Right lobe of liver (tissue), 6 donors: ENCODE measurements around the gene NCOA1. TPM values are rescaled to one million over a fixed set of nuclear protein-coding genes. Genes with fewer than 3 reads are reported as not detected.

Source experiments
- ATAC-seq, 4 donors: fragments of 200-7000 bp; cut with Tn5 transposase; one replicate each; pipeline ENCODE4 v1.9.1; 2020; ENCODE audit warnings: mild to moderate bottlenecking in 4 of 4, moderate library complexity in 4 of 4
- DNase-seq, 3 donors: peaks; one replicate each; pipeline ENCODE4 v3.0.0-alpha.2; 2020
- H3K27ac ChIP-seq, 3 donors: fragments of 200-600 bp; one replicate each; pipeline ENCODE4 v1.8.0; 2022
- H3K27me3 ChIP-seq, 2 donors: fragments of 200-600 bp; one replicate each; pipeline ENCODE4 v1.8.0; 2022
- H3K36me3 ChIP-seq, 4 donors: fragments of 200-600 bp; sonication (generic) in 1 of 4; one replicate each; pipeline versions ENCODE4 v1.5.1 to v1.8.0; 2017 to 2022; ENCODE audit warnings: control low read depth in 1 of 4
- H3K4me1 ChIP-seq, 4 donors: fragments of 200-600 bp; sonication (generic) in 1 of 4; one replicate each; pipeline versions ENCODE4 v1.5.1 to v1.8.0; 2017 to 2022; ENCODE audit warnings: control low read depth in 1 of 4
- H3K4me3 ChIP-seq, 3 donors: fragments of 200-600 bp; one replicate each; pipeline ENCODE4 v1.8.0; 2022
- H3K9me3 ChIP-seq, 4 donors: fragments of 200-600 bp; sonication (generic) in 1 of 4; one replicate each; pipeline versions ENCODE4 v1.5.1 to v1.8.0; 2017 to 2022; ENCODE audit warnings: control low read depth in 1 of 4
- CTCF ChIP-seq, 4 donors: fragments of 200-600 bp in 3 of 4; fragments of 450-650 bp in 1 of 4; IDR thresholded peaks; one replicate each; pipeline versions ENCODE4 v1.5.1 to v1.8.0; 2016 to 2022; ENCODE audit warnings: antibody characterized with exemption in 4 of 4, mild to moderate bottlenecking in 2 of 4
- POLR2A ChIP-seq: fragments of 450-650 bp; IDR thresholded peaks from one replicate; pipeline ENCODE4 v1.6.1; 2017; ENCODE audit warnings: antibody characterized with exemption, mild to moderate bottlenecking
- WGBS: methylation state at CpG from one replicate; pipeline ENCODE4 v1.1.6; 2018; ENCODE audit warnings: low coverage, low lambda C conversion rate; ENCODE audit not compliant: insufficient coverage; ENCODE audit errors: missing lambda C conversion rate; 5-methylcytosine and 5-hydroxymethylcytosine counted together
- intact Hi-C, 2 donors: fragments of 100-400 bp; cut with DNase I; formaldehyde crosslinking; loops; one replicate each; pipeline versions ENCODE4 v1.11.2 to v1.14.1; 2022
- total RNA-seq, 6 experiments: library from RNA; depleted of rRNA in 2 of 6; stranded (reverse); fragments of >200 nt in 2 of 6; fragmentation: NEBNext Ultra II Directional in 3 of 6; extraction: Animal tissue kit (Norgen Biotek cat#: 25700) in 3 of 6; gene quantifications; one replicate each; pipeline versions ENCODE4 v1.1.0 to v1.2.4, GENCODE V29; 2016 to 2023
- donor health status: DM: no; HTN: yes; CAD: no.
- donor health status: DM: no; HTN: no; CAD: no.
- donor health status: DM: no; HTN: no; CAD: no.
- donor health status: DM: no; HTN: yes; CAD: no.
- donor health status: DM: no; HTN: yes; CAD: no.

The NCOA1 gene
- total RNA-seq, 6 experiments from 2014 or later = 13.5 to 18.9 (median 16.4) TPM

GRCh38 chr2:24489465-24490180, 1.4 kb upstream of the NCOA1 start:
- H3K4me3 ChIP-seq = peak overlapping the region in 1 of 3 donors; percentile 25
- peak overlapping the region in 1 of 3 donors; percentile 82 for H3K27ac ChIP-seq
- WGBS = 76% methylated on average over 13 of the region's 14 CpGs
- no peaks in the 10 kb centered on the region for H3K27me3 ChIP-seq
- DNase-seq (no peak), ATAC-seq (no peak)
- TF ChIP-seq POLR2A = no peak
- TF ChIP-seq CTCF (IDR thresholded peaks at IDR 0.05) = no peak
- peaks cover 0 to 22% (median 9%) of the 10 kb centered on the region in 4 donors for H3K4me1 ChIP-seq
- no peaks in the 10 kb centered on the region for H3K36me3 ChIP-seq
- intact Hi-C loops = no loop called here
- H3K9me3 ChIP-seq = no peaks in the 10 kb centered on the region

DNA sequence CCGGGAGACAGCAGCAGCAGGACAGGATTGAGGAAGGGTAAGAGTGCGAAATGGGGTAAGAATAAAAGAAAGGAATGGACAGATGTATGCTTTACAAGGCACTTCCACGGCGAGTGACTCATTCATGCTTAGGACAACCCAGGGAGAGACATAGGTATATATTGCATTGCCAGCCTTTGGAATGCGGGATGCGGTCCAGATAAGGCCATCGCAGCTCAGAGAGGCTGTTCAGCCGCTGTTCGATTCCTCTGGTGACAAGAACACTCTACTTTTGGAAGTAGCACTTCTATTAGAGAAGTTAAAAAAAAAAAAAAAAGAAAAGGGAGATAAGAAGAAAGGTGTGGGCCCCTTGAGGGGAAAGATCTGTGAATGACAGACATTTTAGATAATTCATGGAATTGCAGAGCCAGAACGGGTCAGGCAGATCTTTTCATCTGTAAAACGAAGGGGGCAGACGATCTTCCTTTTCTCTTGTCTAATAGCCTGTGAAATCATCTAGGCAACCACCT, 819 bp upstream of the NCOA1 start:
- Histone ChIP-seq H3K36me3 (no peaks in the 10 kb centered on the region), H3K4me1 (peaks cover 0 to 22% (median 9%) of the 10 kb centered on the region in 4 donors), H3K9me3 (no peaks in the 10 kb centered on the region), H3K27me3 (no peaks in the 10 kb centered on the region), H3K4me3 (peak overlapping the region; percentile 25 to 81 (median 74)), H3K27ac (peak overlapping the region; percentile 76 to 84 (median 82))
- no peak for TF ChIP-seq CTCF (IDR thresholded peaks at IDR 0.05)
- no peak for TF ChIP-seq POLR2A
- intact Hi-C loops = no loop called here
- 46% methylated on average over 8 of the region's 12 CpGs for WGBS
- no peak for DNase-seq
- ATAC-seq = no peak

DNA sequence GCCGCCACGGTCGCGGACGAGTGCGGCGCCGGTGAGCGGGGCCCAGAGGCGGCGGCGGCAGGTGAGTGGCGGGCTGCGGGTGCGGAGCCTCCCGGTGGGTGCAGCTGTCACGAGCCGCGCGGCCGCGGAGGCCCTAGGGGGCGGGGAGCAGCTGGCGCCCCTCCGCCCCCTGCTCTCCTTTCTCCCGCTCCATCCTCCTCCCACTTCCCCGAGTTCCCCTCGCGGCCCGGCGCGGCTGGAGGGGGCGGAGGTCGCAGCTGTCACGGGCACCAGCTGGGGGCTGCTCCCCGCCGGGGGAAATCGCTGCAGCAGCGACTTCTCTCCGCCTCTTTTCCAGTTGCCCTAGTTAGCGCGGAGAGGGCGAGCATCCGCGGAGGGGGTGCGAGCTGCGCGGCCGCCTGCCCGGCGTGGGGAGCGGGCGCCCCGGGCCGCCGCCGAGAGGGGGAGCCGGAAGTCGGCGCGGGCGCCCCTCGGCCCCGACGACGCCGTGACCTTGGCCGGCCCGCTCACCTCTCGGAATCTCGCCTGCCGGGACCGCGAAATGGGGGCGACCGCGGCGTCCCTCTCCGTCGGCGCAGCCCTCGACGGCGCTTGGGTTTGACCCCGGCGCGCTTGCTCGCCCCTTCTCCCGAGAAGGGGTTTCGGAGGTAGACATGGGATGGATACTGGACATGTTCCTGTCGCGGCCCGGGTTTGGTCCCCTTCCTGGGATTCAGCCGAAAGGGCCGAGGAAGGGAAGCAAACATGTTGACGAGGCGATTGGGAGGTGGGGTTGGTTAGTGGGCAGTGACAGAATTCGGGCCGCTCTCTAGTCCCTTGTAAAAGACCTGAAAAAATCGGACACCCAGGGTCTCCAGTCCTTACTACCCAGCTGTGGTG, 727 bp downstream of the NCOA1 start:
- H3K4me1 ChIP-seq = peaks cover 0 to 18% (median 9%) of the 10 kb centered on the region in 4 donors
- TF ChIP-seq CTCF (IDR thresholded peaks at IDR 0.05) (no peak), POLR2A (peak; percentile 18)
- intact Hi-C loops = no loop called here
- no peaks in the 10 kb centered on the region for H3K9me3 ChIP-seq
- H3K27ac ChIP-seq = peak overlapping the region; percentile 42 to 84 (median 70)
- H3K36me3 ChIP-seq = no peaks in the 10 kb centered on the region
- DNase-seq (peak; percentile 66 to 74 (median 71)), ATAC-seq (peak; percentile 39 to 57 (median 43))
- peak overlapping the region; percentile 70 to 81 (median 74) for H3K4me3 ChIP-seq
- WGBS = 0% methylated on average over 16 of the region's 100 CpGs
- no peaks in the 10 kb centered on the region for H3K27me3 ChIP-seq

- peak overlapping the region; percentile 70 to 81 (median 74) for H3K4me3 ChIP-seq
- ATAC-seq (peak; percentile 13 to 21 (median 18)), DNase-seq (no peak)
- peaks cover 0 to 19% (median 9%) of the 10 kb centered on the region in 4 donors for H3K4me1 ChIP-seq
- peak overlapping the region; percentile 42 to 84 (median 70) for H3K27ac ChIP-seq
- no peaks in the 10 kb centered on the region for H3K36me3 ChIP-seq
- no peaks in the 10 kb centered on the region for H3K9me3 ChIP-seq
- no peaks in the 10 kb centered on the region for H3K27me3 ChIP-seq
- TF ChIP-seq CTCF (IDR thresholded peaks at IDR 0.05) (no peak), POLR2A (no peak)
- intact Hi-C loops = no loop called here
- WGBS = 17% methylated on average over 16 of the region's 16 CpGs
Measured at GRCh38 chr2:24492421-24493279, 1.6 kb downstream of the NCOA1 start.
